Muscle layer of colon (tissue), 2 donors: ENCODE results near the gene SLC12A7.
"Not testable (repeated sequence)": the region's sequence is repeated elsewhere in the genome, so short reads cannot be mapped to it uniquely, and the experiment has no call there.

Source experiments
- H3K27ac ChIP-seq: one replicate; pipeline ENCODE4 v1.7.0; 2013; ENCODE audit warnings: low read depth, mild to moderate bottlenecking, low read length, moderate library complexity
- H3K27me3 ChIP-seq, 2 donors: one replicate each; pipeline ENCODE4 v1.7.0; 2013; ENCODE audit warnings: low read length in 2 of 2, mild to moderate bottlenecking in 2 of 2; ENCODE audit not compliant: insufficient read depth in 2 of 2, control insufficient read depth in 1 of 2
- H3K36me3 ChIP-seq: one replicate; pipeline ENCODE4 v1.7.0; 2013; ENCODE audit warnings: mild to moderate bottlenecking, low read length; ENCODE audit not compliant: insufficient read depth
- H3K4me1 ChIP-seq: one replicate; pipeline ENCODE4 v1.7.0; 2013; ENCODE audit warnings: mild to moderate bottlenecking, low read length; ENCODE audit not compliant: insufficient read depth
- H3K4me3 ChIP-seq, 2 donors: one replicate each; pipeline ENCODE4 v1.7.0; 2013; ENCODE audit warnings: low read length in 2 of 2, low read depth in 1 of 2, mild to moderate bottlenecking in 1 of 2, moderate library complexity in 1 of 2
- H3K9ac ChIP-seq: one replicate; pipeline ENCODE4 v1.7.0; 2013; ENCODE audit warnings: low read length
- H3K9me3 ChIP-seq: one replicate; pipeline ENCODE4 v1.7.0; 2013; ENCODE audit warnings: mild to moderate bottlenecking, low read length
- donor health status: abdominal sarcoma.
- donor health status: Adenocarcinoma of cecum.

Gene SLC12A7

GRCh38 chr5:1104327-1105006 lies 7.4 kb downstream of the SLC12A7 start:
- Histone ChIP-seq H3K36me3 (no peaks in the 10 kb centered on the region), H3K4me1 (peaks cover 37% of the 10 kb centered on the region), H3K9me3 (no peaks in the 10 kb centered on the region), H3K4me3 (no peak overlapping the region), H3K27ac (peak overlapping the region; percentile 39), H3K9ac (no peak overlapping the region), H3K27me3 (no peaks in the 10 kb centered on the region)

GRCh38 chr5:1103505-1104326 lies 8.1 kb downstream of the SLC12A7 start:
- H3K4me1 ChIP-seq, result peaks cover 40% of the 10 kb centered on the region
- peak overlapping the region; percentile 39 for H3K27ac ChIP-seq
- peak overlapping the region; percentile 12 to 18 for H3K4me3 ChIP-seq
- no peaks in the 10 kb centered on the region for H3K27me3 ChIP-seq
- H3K9ac ChIP-seq, result no peak overlapping the region
- H3K36me3 ChIP-seq, result no peaks in the 10 kb centered on the region
- H3K9me3 ChIP-seq, result no peaks in the 10 kb centered on the region

GRCh38 chr5:1103093-1103492 lies 8.8 kb downstream of the SLC12A7 start:
- Histone ChIP-seq H3K4me1 (peaks cover 40% of the 10 kb centered on the region), H3K9me3 (no peaks in the 10 kb centered on the region)

GRCh38 chr5:1101961-1102713 lies 9.7 kb downstream of the SLC12A7 start:
- Histone ChIP-seq H3K9me3 (no peaks in the 10 kb centered on the region), H3K36me3 (no peaks in the 10 kb centered on the region), H3K4me3 (no peak overlapping the region), H3K27ac (peak overlapping the region; percentile 61), H3K27me3 (no peaks in the 10 kb centered on the region), H3K9ac (no peak overlapping the region), H3K4me1 (peaks cover 35% of the 10 kb centered on the region)

More at GRCh38 chr5:1103093-1103492, 8.8 kb downstream of the SLC12A7 start:
- H3K4me3 ChIP-seq, result peak overlapping the region in 1 of 2 donors; percentile 18
- no peak overlapping the region for H3K9ac ChIP-seq
- no peaks in the 10 kb centered on the region for H3K27me3 ChIP-seq
- H3K27ac ChIP-seq, result peak overlapping the region; percentile 61
- H3K36me3 ChIP-seq, result no peaks in the 10 kb centered on the region

- H3K4me3 ChIP-seq, result no peak overlapping the region
- no peak overlapping the region for H3K9ac ChIP-seq
- no peaks in the 10 kb centered on the region for H3K36me3 ChIP-seq
- H3K9me3 ChIP-seq, result no peaks in the 10 kb centered on the region
- no peaks in the 10 kb centered on the region for H3K27me3 ChIP-seq
- peaks cover 35% of the 10 kb centered on the region for H3K4me1 ChIP-seq
- H3K27ac ChIP-seq, result peak overlapping the region; percentile 20
These were observed 10.9 kb downstream of the SLC12A7 start for GRCh38 chr5:1100664-1101574.

- Histone ChIP-seq H3K9ac (no peak overlapping the region), H3K36me3 (no peaks in the 10 kb centered on the region), H3K4me3 (no peak overlapping the region), H3K27me3 (no peaks in the 10 kb centered on the region), H3K9me3 (no peaks in the 10 kb centered on the region), H3K27ac (peak overlapping the region; percentile 5), H3K4me1 (peaks cover 30% of the 10 kb centered on the region)
These were observed 11.8 kb downstream of the SLC12A7 start for GRCh38 chr5:1099926-1100663.

GRCh38 chr5:1098986-1099597 lies 12.8 kb downstream of the SLC12A7 start:
- H3K4me3 ChIP-seq, result peak overlapping the region in 1 of 2 donors; percentile 33
- H3K9me3 ChIP-seq, result no peaks in the 10 kb centered on the region
- no peak overlapping the region for H3K9ac ChIP-seq
- H3K4me1 ChIP-seq, result peaks cover 22% of the 10 kb centered on the region
- H3K36me3 ChIP-seq, result no peaks in the 10 kb centered on the region
- peak overlapping the region; percentile 35 for H3K27ac ChIP-seq
- no peaks in the 10 kb centered on the region for H3K27me3 ChIP-seq

- not testable (repeated sequence) for H3K36me3 ChIP-seq, H3K4me3 ChIP-seq, H3K27ac ChIP-seq, H3K9me3 ChIP-seq, H3K9ac ChIP-seq, H3K27me3 ChIP-seq
- H3K4me1 ChIP-seq, result peaks cover 11% of the 10 kb centered on the region
These were observed 13.9 kb downstream of the SLC12A7 start for GRCh38 chr5:1097988-1098385.

GRCh38 chr5:1097381-1097987 lies 14.4 kb downstream of the SLC12A7 start:
- H3K9me3 ChIP-seq, result no peaks in the 10 kb centered on the region
- H3K36me3 ChIP-seq, result no peaks in the 10 kb centered on the region
- H3K4me1 ChIP-seq, result peaks cover 6% of the 10 kb centered on the region
- H3K9ac ChIP-seq, result no peak overlapping the region
- H3K27ac ChIP-seq, result no peak overlapping the region
- no peak overlapping the region for H3K4me3 ChIP-seq
- no peaks in the 10 kb centered on the region for H3K27me3 ChIP-seq

GRCh38 chr5:1096838-1097237 lies 15.0 kb downstream of the SLC12A7 start:
- no peaks in the 10 kb centered on the region for H3K9me3 ChIP-seq
- no peak overlapping the region for H3K4me3 ChIP-seq
- H3K27ac ChIP-seq, result no peak overlapping the region
- peaks cover 5% of the 10 kb centered on the region for H3K4me1 ChIP-seq
- no peak overlapping the region for H3K9ac ChIP-seq
- H3K27me3 ChIP-seq, result no peaks in the 10 kb centered on the region
- no peaks in the 10 kb centered on the region for H3K36me3 ChIP-seq
